Progenitor cell of endocrine pancreas (in vitro differentiated cells): ENCODE measurements around the gene LGI4. TPM values are rescaled to one million over a fixed set of nuclear protein-coding genes. Genes with fewer than 3 reads are reported as not detected.

Experiments
- DNase-seq: peaks from one replicate; pipeline ENCODE4 v3.0.0; 2021; ENCODE audit warnings: low spot score; ENCODE audit not compliant: unreplicated experiment
- H3K27ac Mint-ChIP-seq: 2 replicates; pipeline ENCODE4 v1.8.0; 2021; ENCODE audit warnings: mild to moderate bottlenecking, moderate library complexity, mixed read lengths
- H3K27me3 Mint-ChIP-seq: 2 replicates; pipeline ENCODE4 v1.8.0; 2021; ENCODE audit warnings: mixed read lengths
- H3K36me3 Mint-ChIP-seq: 2 replicates; pipeline ENCODE4 v1.8.0; 2022; ENCODE audit warnings: mixed read lengths; ENCODE audit not compliant: insufficient read depth
- H3K4me1 Mint-ChIP-seq: 2 replicates; pipeline ENCODE4 v1.8.0; 2021; ENCODE audit warnings: low read depth, mixed read lengths
- H3K4me3 Mint-ChIP-seq: 2 replicates; pipeline ENCODE4 v1.8.0; 2021; ENCODE audit warnings: low read depth, mild to moderate bottlenecking, moderate library complexity, mixed read lengths
- H3K9me3 Mint-ChIP-seq: 2 replicates; pipeline ENCODE4 v1.8.0; 2021; ENCODE audit warnings: low read depth, mixed read lengths
- total RNA-seq: library from RNA; stranded (reverse); gene quantifications from 2 replicates; pipeline ENCODE4 v1.2.1, GENCODE V29; 2021
- TF ChIP-seq, protein P1 (sequence below): fragments of 200-600 bp; sonication (generic); IDR thresholded peaks from one replicate; pipeline ENCODE4 v1.5.0; 2021; ENCODE audit warnings: antibody characterized with exemption, mild to moderate bottlenecking; ENCODE audit not compliant: unreplicated experiment

Gene LGI4
- total RNA-seq, 1 donor from 2014 or later: not detected

DNA sequence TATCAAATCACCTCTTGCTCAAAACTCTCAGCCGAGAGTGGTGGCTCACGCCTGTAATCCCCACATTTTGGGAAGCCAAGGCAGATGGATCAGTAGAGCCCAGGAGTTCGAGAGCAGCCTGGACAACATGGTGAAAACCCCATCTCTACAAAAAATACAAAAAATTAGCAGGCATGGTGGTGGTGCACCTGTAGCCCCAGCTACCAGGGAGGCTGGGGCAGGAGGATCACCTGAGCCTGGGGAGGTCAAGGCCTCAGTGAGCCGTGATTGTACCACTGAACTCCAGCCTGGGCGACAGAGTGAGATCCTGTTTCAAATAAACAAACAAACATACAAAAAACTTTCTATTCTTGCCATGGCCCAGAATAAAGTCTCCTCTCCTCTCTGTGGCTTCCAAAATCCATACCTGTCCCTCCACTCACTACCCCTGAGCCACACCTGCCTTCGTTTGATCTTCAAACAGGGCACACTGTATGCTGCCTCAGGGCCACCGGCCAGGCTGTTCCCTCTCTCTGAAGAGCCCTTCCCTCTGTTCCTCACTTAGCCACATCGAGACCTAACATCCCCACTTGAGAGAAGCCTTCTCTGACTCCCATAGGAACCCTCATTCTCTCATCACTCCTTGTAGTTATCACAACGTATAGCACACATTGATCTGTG lies 6.3 kb downstream of the LGI4 start:
- H3K9me3 Mint-ChIP-seq: peaks cover 4% of the 10 kb centered on the region
- DNase-seq: no peak
- H3K36me3 Mint-ChIP-seq: no peaks in the 10 kb centered on the region
- TF ChIP-seq, protein P1, sequence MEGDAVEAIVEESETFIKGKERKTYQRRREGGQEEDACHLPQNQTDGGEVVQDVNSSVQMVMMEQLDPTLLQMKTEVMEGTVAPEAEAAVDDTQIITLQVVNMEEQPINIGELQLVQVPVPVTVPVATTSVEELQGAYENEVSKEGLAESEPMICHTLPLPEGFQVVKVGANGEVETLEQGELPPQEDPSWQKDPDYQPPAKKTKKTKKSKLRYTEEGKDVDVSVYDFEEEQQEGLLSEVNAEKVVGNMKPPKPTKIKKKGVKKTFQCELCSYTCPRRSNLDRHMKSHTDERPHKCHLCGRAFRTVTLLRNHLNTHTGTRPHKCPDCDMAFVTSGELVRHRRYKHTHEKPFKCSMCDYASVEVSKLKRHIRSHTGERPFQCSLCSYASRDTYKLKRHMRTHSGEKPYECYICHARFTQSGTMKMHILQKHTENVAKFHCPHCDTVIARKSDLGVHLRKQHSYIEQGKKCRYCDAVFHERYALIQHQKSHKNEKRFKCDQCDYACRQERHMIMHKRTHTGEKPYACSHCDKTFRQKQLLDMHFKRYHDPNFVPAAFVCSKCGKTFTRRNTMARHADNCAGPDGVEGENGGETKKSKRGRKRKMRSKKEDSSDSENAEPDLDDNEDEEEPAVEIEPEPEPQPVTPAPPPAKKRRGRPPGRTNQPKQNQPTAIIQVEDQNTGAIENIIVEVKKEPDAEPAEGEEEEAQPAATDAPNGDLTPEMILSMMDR: no peak
- peaks cover 18% of the 10 kb centered on the region for H3K27me3 Mint-ChIP-seq
- H3K27ac Mint-ChIP-seq: no peak overlapping the region
- H3K4me3 Mint-ChIP-seq: no peak overlapping the region
- peaks cover 8% of the 10 kb centered on the region for H3K4me1 Mint-ChIP-seq

DNA sequence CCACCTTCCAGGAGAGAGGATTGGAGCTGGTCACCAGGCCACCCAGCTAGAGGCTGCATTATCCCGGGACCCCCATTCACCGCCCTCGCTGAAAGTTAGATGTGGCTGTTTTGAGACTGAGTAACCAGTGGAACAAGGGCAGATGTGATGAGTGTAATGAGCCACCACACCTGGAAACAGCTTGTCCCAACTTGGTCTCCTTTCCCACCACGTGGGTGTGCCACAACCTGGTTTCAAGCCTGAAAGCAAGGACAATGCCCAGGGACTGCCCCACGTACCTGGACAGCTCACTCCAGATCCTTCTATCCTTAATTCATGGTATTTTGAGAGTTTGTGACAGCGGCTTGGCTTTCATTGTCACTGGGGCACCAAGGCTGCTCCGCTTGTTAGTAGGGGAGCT lies 7.0 kb downstream of the LGI4 start:
- no peaks in the 10 kb centered on the region for H3K36me3 Mint-ChIP-seq
- H3K27ac Mint-ChIP-seq: no peak overlapping the region
- no peak for DNase-seq
- H3K4me3 Mint-ChIP-seq: no peak overlapping the region
- peaks cover 4% of the 10 kb centered on the region for H3K9me3 Mint-ChIP-seq
- peaks cover 8% of the 10 kb centered on the region for H3K4me1 Mint-ChIP-seq
- TF ChIP-seq, protein P1: no peak
- peaks cover 15% of the 10 kb centered on the region for H3K27me3 Mint-ChIP-seq

DNA sequence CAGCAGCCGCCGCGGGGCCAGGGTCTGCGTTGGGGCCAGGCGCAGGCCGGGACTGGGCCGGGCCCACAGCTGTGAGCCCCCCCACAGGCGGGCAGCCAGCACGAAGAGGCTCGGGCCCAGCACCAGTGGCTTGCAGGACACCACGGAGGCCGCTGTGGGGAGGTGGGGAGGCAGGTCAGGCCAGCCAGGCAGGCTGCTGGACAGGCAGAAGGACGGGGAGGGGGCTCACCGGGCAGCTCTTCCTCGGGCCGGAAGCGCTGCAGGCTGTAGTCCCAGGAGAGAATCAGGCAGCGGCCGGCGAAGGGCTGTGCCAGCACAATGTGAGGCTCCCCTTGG lies 8.3 kb downstream of the LGI4 start:
- DNase-seq: no peak
- Mint-ChIP-seq H3K9me3 (no peaks in the 10 kb centered on the region), H3K27ac (no peak overlapping the region), H3K4me3 (no peak overlapping the region), H3K27me3 (peaks cover 18% of the 10 kb centered on the region), H3K4me1 (peaks cover 8% of the 10 kb centered on the region), H3K36me3 (no peaks in the 10 kb centered on the region)
- TF ChIP-seq, protein P1: no peak

DNA sequence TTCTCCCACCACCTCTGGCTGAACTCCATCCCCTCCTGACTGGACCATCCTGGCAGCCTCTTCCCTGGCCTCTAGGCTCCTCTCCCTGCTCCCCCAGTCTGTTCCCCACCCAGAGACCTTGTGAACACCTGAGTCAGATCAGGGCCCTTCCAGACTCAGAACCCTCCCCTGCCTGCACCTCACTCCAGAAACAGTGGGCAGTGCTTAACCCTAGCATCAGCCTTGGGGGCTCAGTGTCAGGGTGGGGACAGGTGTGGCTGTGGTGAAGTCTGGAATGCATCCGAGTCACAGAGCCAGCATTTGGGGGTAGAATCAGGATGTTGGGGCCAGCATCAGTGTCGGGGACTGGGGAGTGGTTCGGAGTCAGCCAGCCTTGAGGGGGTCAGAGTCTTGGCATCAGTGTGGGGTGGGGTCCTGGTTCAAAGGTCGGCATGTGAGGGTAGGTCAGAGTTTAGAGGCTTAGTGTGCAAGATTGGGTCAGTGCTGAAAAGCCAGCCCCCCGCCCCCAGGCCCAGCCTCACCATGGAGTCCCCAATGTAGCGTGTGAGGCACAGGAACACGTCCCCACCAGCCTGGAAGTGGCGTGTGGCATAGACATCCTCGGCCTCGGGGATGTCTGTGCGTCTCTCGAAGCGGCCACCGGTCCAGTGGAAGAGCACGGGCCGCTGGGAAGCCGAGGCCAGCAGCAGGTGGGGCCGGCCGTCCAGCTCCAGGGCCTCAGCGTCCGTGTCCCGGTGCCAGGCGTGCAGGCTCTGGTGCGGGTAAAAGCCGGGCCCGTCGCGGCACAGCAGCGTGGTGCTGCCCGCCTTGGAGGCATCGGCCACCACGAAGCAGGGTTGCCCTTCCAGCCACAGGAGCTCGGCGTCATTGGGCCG lies 8.9 kb downstream of the LGI4 start:
- TF ChIP-seq, protein P1: no peak
- no peak overlapping the region for H3K27ac Mint-ChIP-seq
- H3K36me3 Mint-ChIP-seq: no peaks in the 10 kb centered on the region
- H3K27me3 Mint-ChIP-seq: peaks cover 20% of the 10 kb centered on the region
- H3K4me3 Mint-ChIP-seq: no peak overlapping the region
- peaks cover 8% of the 10 kb centered on the region for H3K4me1 Mint-ChIP-seq
- H3K9me3 Mint-ChIP-seq: no peaks in the 10 kb centered on the region
- no peak for DNase-seq

DNA sequence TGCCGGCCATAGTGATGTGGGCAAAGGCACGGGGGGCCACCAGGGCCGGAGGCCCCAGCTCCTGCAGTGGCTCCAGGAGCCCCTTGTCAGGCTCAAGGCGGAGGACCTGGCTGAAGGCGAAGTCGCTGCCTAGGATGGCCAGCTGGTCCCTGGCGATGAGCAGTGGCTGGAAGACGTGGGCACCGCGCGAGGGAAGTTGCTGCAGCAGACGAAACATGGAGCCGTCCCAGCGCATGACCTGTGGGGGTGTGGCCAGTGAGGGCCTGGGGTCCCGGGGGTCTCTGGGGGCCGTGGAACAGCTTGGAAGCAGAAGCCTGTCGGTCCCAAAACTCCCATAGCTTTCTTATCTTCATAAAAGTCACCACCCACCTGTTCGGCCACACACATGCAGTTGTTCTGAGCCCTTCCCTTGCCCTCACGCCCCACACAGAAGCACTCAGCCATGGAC lies 9.6 kb downstream of the LGI4 start:
- Mint-ChIP-seq H3K9me3 (no peaks in the 10 kb centered on the region), H3K27me3 (peaks cover 20% of the 10 kb centered on the region), H3K27ac (no peak overlapping the region), H3K4me1 (peaks cover 8% of the 10 kb centered on the region), H3K36me3 (no peaks in the 10 kb centered on the region), H3K4me3 (no peak overlapping the region)
- TF ChIP-seq, protein P1: no peak
- no peak for DNase-seq
